Activated CD4-positive, alpha-beta memory T cell treated with anti-CD3 and anti-CD28 coated beads, Interleukin-2, amount 10 ng/mL, durations not matched to agents 7 days and 5 days (primary cell): ENCODE data around the gene KSR2. TPM values are rescaled to one million over a fixed set of nuclear protein-coding genes. Genes with fewer than 3 reads are reported as not detected.

ENCODE experiments used
- CTCF ChIA-PET: fragments of 350-600 bp; sonication (Branson Sonifier 250); formaldehyde crosslinking; loops from one replicate; lab custom pipeline; 2021; ENCODE audit warnings: antibody characterized with exemption, inconsistent platforms; lab: Charles Lee
- POLR2A ChIA-PET: fragments of 350-600 bp; sonication (Branson Sonifier 250); formaldehyde crosslinking; loops from one replicate; lab custom pipeline; 2021; ENCODE audit warnings: antibody characterized with exemption; lab: Charles Lee
- DNase-seq: peaks from one replicate; pipeline ENCODE4 v3.0.0-alpha.2; 2020
- H3K27ac Mint-ChIP-seq: one replicate; pipeline ENCODE4 v1.8.0; 2021; ENCODE audit warnings: mild to moderate bottlenecking, mixed read lengths
- H3K27me3 Mint-ChIP-seq: one replicate; pipeline ENCODE4 v1.8.0; 2021; ENCODE audit warnings: mixed read lengths
- H3K36me3 Mint-ChIP-seq: one replicate; pipeline ENCODE4 v1.8.0; 2021; ENCODE audit warnings: low read depth, mixed read lengths
- H3K4me1 Mint-ChIP-seq: one replicate; pipeline ENCODE4 v1.8.0; 2021; ENCODE audit warnings: mixed read lengths
- H3K4me3 Mint-ChIP-seq: one replicate; pipeline ENCODE4 v1.8.0; 2021; ENCODE audit warnings: mild to moderate bottlenecking, mixed read lengths
- H3K9me3 Mint-ChIP-seq: one replicate; pipeline ENCODE4 v1.8.0; 2021; ENCODE audit warnings: mixed read lengths
- total RNA-seq, 2 experiments: library from RNA; stranded (reverse); gene quantifications; one replicate each; pipeline ENCODE4 v1.2.3, GENCODE V29; 2021

Gene KSR2
- total RNA-seq, 2 experiments from 2014 or later = not detected

GRCh38 chr12:117622087-117622486 lies 346.7 kb downstream of the KSR2 start:
- H3K27ac Mint-ChIP-seq = no peak overlapping the region
- DNase-seq = no peak
- H3K36me3 Mint-ChIP-seq = no peaks in the 10 kb centered on the region
- H3K27me3 Mint-ChIP-seq = no peaks in the 10 kb centered on the region
- H3K4me3 Mint-ChIP-seq = no peak overlapping the region
- H3K4me1 Mint-ChIP-seq = no peaks in the 10 kb centered on the region
- ChIA-PET POLR2A (no interaction called here), CTCF (no interaction called here)
- H3K9me3 Mint-ChIP-seq = peaks cover 7% of the 10 kb centered on the region

GRCh38 chr12:117607778-117608177 lies 361.0 kb downstream of the KSR2 start:
- ChIA-PET CTCF (no interaction called here), POLR2A (no interaction called here)

GRCh38 chr12:117606945-117607344 lies 361.8 kb downstream of the KSR2 start:
- no peak overlapping the region for H3K27ac Mint-ChIP-seq
- ChIA-PET POLR2A (no interaction called here), CTCF (no interaction called here)
- H3K4me3 Mint-ChIP-seq = no peak overlapping the region
- no peaks in the 10 kb centered on the region for H3K36me3 Mint-ChIP-seq
- no peaks in the 10 kb centered on the region for H3K4me1 Mint-ChIP-seq
- no peak for DNase-seq
- H3K9me3 Mint-ChIP-seq = peaks cover 7% of the 10 kb centered on the region
- no peaks in the 10 kb centered on the region for H3K27me3 Mint-ChIP-seq

More at GRCh38 chr12:117607778-117608177, 361.0 kb downstream of the KSR2 start:
- H3K36me3 Mint-ChIP-seq = no peaks in the 10 kb centered on the region
- no peak overlapping the region for H3K27ac Mint-ChIP-seq
- no peaks in the 10 kb centered on the region for H3K4me1 Mint-ChIP-seq
- no peak for DNase-seq
- peaks cover 7% of the 10 kb centered on the region for H3K9me3 Mint-ChIP-seq
- no peaks in the 10 kb centered on the region for H3K27me3 Mint-ChIP-seq
- H3K4me3 Mint-ChIP-seq = no peak overlapping the region

- CTCF ChIA-PET = no interaction called here
- H3K27ac Mint-ChIP-seq = no peak overlapping the region
- DNase-seq = no peak
- peaks cover 7% of the 10 kb centered on the region for H3K9me3 Mint-ChIP-seq
- H3K4me1 Mint-ChIP-seq = no peaks in the 10 kb centered on the region
- no peaks in the 10 kb centered on the region for H3K36me3 Mint-ChIP-seq
- H3K27me3 Mint-ChIP-seq = no peaks in the 10 kb centered on the region
- POLR2A ChIA-PET = no interaction called here
- no peak overlapping the region for H3K4me3 Mint-ChIP-seq
These were observed 362.8 kb downstream of the KSR2 start for GRCh38 chr12:117606024-117606423.

- Mint-ChIP-seq H3K9me3 (peaks cover 7% of the 10 kb centered on the region), H3K4me1 (no peaks in the 10 kb centered on the region), H3K4me3 (no peak overlapping the region), H3K27ac (no peak overlapping the region), H3K27me3 (no peaks in the 10 kb centered on the region), H3K36me3 (no peaks in the 10 kb centered on the region)
- CTCF ChIA-PET = no interaction called here
- no peak for DNase-seq
- POLR2A ChIA-PET = no interaction called here
These were observed 365.3 kb downstream of the KSR2 start for GRCh38 chr12:117603316-117604113.

GRCh38 chr12:117599849-117600248 lies 368.9 kb downstream of the KSR2 start:
- Mint-ChIP-seq H3K4me3 (no peak overlapping the region), H3K36me3 (no peaks in the 10 kb centered on the region), H3K9me3 (no peaks in the 10 kb centered on the region), H3K27ac (no peak overlapping the region), H3K4me1 (no peaks in the 10 kb centered on the region), H3K27me3 (no peaks in the 10 kb centered on the region)
- ChIA-PET POLR2A (no interaction called here), CTCF (interaction anchor here (1.6 kb wide), 1 partner anchor 12 kb away, joined by 5 read pairs; no protein-coding TSS in a partner anchor)
- DNase-seq = no peak

GRCh38 chr12:117596968-117597367 lies 371.8 kb downstream of the KSR2 start:
- Mint-ChIP-seq H3K9me3 (no peaks in the 10 kb centered on the region), H3K36me3 (no peaks in the 10 kb centered on the region), H3K27me3 (no peaks in the 10 kb centered on the region), H3K27ac (no peak overlapping the region), H3K4me3 (no peak overlapping the region), H3K4me1 (no peaks in the 10 kb centered on the region)
- DNase-seq = no peak
- ChIA-PET CTCF (no interaction called here), POLR2A (no interaction called here)

GRCh38 chr12:117595751-117596150 lies 373.0 kb downstream of the KSR2 start:
- Mint-ChIP-seq H3K27ac (no peak overlapping the region), H3K9me3 (no peaks in the 10 kb centered on the region), H3K4me3 (no peak overlapping the region), H3K27me3 (no peaks in the 10 kb centered on the region), H3K36me3 (no peaks in the 10 kb centered on the region), H3K4me1 (no peaks in the 10 kb centered on the region)
- ChIA-PET POLR2A (no interaction called here), CTCF (no interaction called here)
- DNase-seq = no peak

GRCh38 chr12:117594481-117594880 lies 374.3 kb downstream of the KSR2 start:
- H3K27ac Mint-ChIP-seq = no peak overlapping the region

GRCh38 chr12:117593815-117594400 lies 374.9 kb downstream of the KSR2 start:
- H3K36me3 Mint-ChIP-seq = no peaks in the 10 kb centered on the region
- POLR2A ChIA-PET = no interaction called here

More at GRCh38 chr12:117594481-117594880, 374.3 kb downstream of the KSR2 start:
- no peaks in the 10 kb centered on the region for H3K36me3 Mint-ChIP-seq
- no peaks in the 10 kb centered on the region for H3K27me3 Mint-ChIP-seq
- ChIA-PET CTCF (no interaction called here), POLR2A (no interaction called here)
- no peak for DNase-seq
- H3K4me1 Mint-ChIP-seq = no peaks in the 10 kb centered on the region
- no peaks in the 10 kb centered on the region for H3K9me3 Mint-ChIP-seq
- H3K4me3 Mint-ChIP-seq = no peak overlapping the region

GRCh38 chr12:117592588-117593305 lies 376.0 kb downstream of the KSR2 start:
- no peak for DNase-seq
- no peaks in the 10 kb centered on the region for H3K9me3 Mint-ChIP-seq
- H3K4me1 Mint-ChIP-seq = no peaks in the 10 kb centered on the region
- H3K27me3 Mint-ChIP-seq = no peaks in the 10 kb centered on the region
- no peaks in the 10 kb centered on the region for H3K36me3 Mint-ChIP-seq
- POLR2A ChIA-PET = no interaction called here
- H3K27ac Mint-ChIP-seq = no peak overlapping the region
- H3K4me3 Mint-ChIP-seq = no peak overlapping the region
- CTCF ChIA-PET = no interaction called here

More at GRCh38 chr12:117593815-117594400, 374.9 kb downstream of the KSR2 start:
- no peaks in the 10 kb centered on the region for H3K4me1 Mint-ChIP-seq
- H3K9me3 Mint-ChIP-seq = no peaks in the 10 kb centered on the region
- H3K27me3 Mint-ChIP-seq = no peaks in the 10 kb centered on the region
- CTCF ChIA-PET = no interaction called here
- no peak for DNase-seq
- H3K27ac Mint-ChIP-seq = no peak overlapping the region
- no peak overlapping the region for H3K4me3 Mint-ChIP-seq

- no peak for DNase-seq
- H3K27me3 Mint-ChIP-seq = no peaks in the 10 kb centered on the region
- no peak overlapping the region for H3K4me3 Mint-ChIP-seq
- CTCF ChIA-PET = no interaction called here
- no peak overlapping the region for H3K27ac Mint-ChIP-seq
- H3K36me3 Mint-ChIP-seq = no peaks in the 10 kb centered on the region
- H3K9me3 Mint-ChIP-seq = no peaks in the 10 kb centered on the region
- POLR2A ChIA-PET = no interaction called here
- no peaks in the 10 kb centered on the region for H3K4me1 Mint-ChIP-seq
These were observed 377.8 kb downstream of the KSR2 start for GRCh38 chr12:117590999-117591398.

- no peaks in the 10 kb centered on the region for H3K36me3 Mint-ChIP-seq
- H3K27ac Mint-ChIP-seq = no peak overlapping the region
- no peak overlapping the region for H3K4me3 Mint-ChIP-seq
- H3K4me1 Mint-ChIP-seq = no peaks in the 10 kb centered on the region
- ChIA-PET POLR2A (no interaction called here), CTCF (interaction anchor here (1.9 to 4.1 kb wide), 2 partner anchors 19 to 222 kb away, joined by 4 to 27 read pairs; no protein-coding TSS in a partner anchor)
- H3K27me3 Mint-ChIP-seq = no peaks in the 10 kb centered on the region
- H3K9me3 Mint-ChIP-seq = no peaks in the 10 kb centered on the region
- no peak for DNase-seq
These were observed 378.4 kb downstream of the KSR2 start for GRCh38 chr12:117590386-117590785.
